Neuron (in vitro differentiated cells): Measurements from ENCODE around the gene NUTM2E.
"Not testable (repeated sequence)": the region's sequence is repeated elsewhere in the genome, so short reads cannot be mapped to it uniquely, and the experiment has no call there.

Experiments
- H2AFZ ChIP-seq: one replicate; pipeline ENCODE4 v1.6.1; 2013; ENCODE audit warnings: low read depth, mild to moderate bottlenecking, inconsistent platforms, low read length, moderate library complexity
- H3K27me3 ChIP-seq: one replicate; pipeline ENCODE4 v1.6.1; 2013; ENCODE audit warnings: low read length; ENCODE audit not compliant: insufficient read depth
- H3K36me3 ChIP-seq: one replicate; pipeline ENCODE4 v1.6.1; 2013; ENCODE audit warnings: low read length; ENCODE audit not compliant: insufficient read depth
- H3K4me1 ChIP-seq: one replicate; pipeline ENCODE4 v1.6.1; 2013; ENCODE audit warnings: low read length; ENCODE audit not compliant: insufficient read depth
- H3K4me3 ChIP-seq: 2 replicates; pipeline ENCODE4 v1.5.1; 2013; ENCODE audit warnings: mild to moderate bottlenecking, low read length, moderate library complexity
- H3K9me3 ChIP-seq: one replicate; pipeline ENCODE4 v1.6.1; 2013; ENCODE audit warnings: low read length

Gene NUTM2E

DNA sequence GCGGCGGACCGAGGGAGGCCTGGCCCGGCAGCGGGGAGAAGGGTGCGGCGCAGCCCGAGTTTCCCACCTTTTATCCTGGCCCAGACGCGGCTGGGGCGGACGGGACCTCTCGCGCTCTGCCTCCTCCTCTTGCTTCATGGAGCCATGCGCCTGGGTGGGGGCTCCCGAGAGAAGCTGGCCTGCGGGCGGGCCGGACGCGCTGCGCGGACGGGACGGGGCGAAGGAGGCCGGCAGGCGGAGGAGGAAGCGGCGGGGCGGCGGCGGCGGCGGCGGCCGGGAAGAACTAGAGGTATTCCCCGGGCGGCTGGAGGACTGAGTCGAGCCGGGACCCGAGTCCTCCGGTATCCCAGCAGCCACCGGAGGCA is 426 bp upstream of the NUTM2E start:
- not testable (repeated sequence) for H2AFZ ChIP-seq, H3K27me3 ChIP-seq, H3K4me1 ChIP-seq, H3K9me3 ChIP-seq, H3K36me3 ChIP-seq
- peak overlapping the region; percentile 58 for H3K4me3 ChIP-seq

DNA sequence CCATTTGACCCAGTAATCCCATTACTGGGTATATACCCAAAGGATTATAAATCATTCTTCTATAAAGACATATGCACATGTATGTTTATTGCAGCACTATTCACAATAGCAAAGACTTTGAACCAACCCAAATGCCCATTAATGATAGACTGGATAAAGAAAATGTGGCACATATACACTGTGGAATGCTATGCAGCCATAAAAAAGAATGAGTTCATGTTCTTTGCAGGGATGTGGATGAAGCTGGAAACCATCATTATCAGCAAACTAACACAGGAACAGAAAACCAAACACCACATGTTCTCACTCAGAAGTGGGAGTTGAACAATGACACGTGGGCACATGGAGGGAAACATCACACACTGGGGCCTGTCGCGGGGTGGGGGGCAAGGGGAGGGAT is 7.3 kb downstream of the NUTM2E start:
- H3K36me3 ChIP-seq, H3K4me3 ChIP-seq, H3K9me3 ChIP-seq, H2AFZ ChIP-seq, H3K4me1 ChIP-seq, H3K27me3 ChIP-seq: not testable (repeated sequence)

DNA sequence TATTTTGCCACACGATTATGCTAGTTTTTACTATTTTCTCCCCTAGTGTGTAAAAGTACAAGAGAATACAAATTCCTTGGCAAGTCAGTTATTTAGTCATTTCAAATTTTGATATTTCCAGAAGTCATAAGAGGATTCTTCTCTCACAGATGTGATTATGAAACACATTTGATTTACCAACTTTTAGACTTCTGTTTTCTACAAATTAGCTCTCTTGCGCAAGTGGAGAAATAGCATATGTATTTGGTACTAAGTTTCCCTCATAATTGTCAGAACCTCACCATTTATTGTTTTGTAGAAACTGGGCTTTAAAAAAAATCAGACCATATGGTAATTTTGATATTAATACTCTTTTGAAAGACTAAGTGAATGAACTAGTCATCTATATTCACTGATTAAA is 9.4 kb downstream of the NUTM2E start:
- H3K27me3 ChIP-seq, H2AFZ ChIP-seq, H3K9me3 ChIP-seq, H3K36me3 ChIP-seq, H3K4me3 ChIP-seq, H3K4me1 ChIP-seq: not testable (repeated sequence)

- H2AFZ ChIP-seq, H3K36me3 ChIP-seq, H3K27me3 ChIP-seq, H3K4me3 ChIP-seq, H3K9me3 ChIP-seq, H3K4me1 ChIP-seq: not testable (repeated sequence)
Measured at GRCh38 chr10:79836891-79837290, 10.4 kb downstream of the NUTM2E start.

DNA sequence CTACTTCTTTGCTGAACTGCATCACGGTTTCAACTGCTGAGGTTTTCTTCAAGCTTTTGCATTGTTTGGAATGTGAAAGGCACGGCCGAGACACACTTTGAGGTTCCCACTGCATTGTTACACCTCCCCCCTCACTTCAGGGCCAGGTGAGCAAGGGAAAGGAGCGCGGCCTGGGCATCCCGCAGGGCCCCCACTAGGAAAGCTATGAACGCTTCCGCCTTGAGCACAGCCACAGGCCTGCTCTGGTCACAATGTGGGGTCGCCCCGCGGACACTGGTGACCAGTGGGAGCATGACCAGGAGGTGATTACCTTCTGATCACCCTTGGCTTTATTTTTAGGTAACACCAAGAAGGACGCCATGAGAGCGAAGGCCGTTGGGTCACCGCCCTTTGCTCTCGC is 11.9 kb downstream of the NUTM2E start:
- H3K4me1 ChIP-seq, H3K9me3 ChIP-seq, H3K27me3 ChIP-seq: not testable (repeated sequence)

DNA sequence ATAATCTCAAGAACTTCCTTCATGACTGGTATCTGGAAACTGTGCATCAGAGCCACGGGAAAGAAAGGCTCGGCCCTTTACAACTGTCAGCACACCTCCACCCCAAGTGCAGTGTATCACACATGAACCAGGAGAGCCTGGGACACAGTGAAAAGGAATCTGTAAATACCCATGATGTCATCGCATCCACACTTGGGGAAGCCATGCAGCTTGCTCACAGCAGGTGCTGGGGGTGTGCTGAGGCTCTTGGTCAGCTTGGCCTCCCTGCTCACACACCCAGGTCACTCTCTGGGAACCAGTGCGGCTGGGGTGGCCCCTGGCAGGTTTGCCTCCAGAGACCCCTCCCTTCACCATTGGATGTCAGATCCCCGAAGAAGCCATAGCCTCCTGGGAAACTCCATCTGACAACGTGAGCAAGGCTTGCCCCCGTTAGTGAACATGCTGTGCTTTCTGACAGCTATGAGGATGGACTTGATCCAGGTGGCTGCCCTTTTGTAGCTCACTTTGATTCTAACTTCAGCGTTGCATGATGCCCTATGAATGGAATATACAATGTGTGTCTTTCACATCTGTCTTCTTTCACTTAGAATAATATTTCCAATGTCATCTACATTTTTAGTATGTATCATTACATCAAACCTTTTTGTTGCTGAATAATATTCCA is 26.8 kb downstream of the NUTM2E start:
- H3K27me3 ChIP-seq = not testable (repeated sequence)

More for the DNA sequence above, 11.9 kb downstream of the NUTM2E start:
- H3K4me3 ChIP-seq, H2AFZ ChIP-seq, H3K36me3 ChIP-seq: not testable (repeated sequence)

DNA sequence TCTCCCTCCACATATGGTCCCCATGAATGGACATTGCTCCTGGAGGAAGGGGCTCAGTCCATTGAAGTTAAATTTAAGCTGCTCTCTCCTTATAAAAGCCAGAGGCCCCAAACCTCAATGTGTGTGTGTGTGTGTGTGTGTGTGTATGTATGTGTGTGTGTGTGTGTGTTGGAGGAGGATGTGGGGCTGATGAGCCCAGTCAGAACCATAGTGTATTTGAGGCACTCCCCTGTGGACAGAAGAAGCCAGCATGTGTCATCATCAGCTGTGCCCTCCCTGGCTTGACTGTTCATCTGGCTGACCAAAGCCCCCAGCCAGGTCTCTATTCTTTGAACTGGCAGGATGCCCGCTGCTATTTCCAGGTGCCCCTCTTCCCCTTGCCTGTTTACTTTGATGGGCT is 35.7 kb downstream of the NUTM2E start:
- not testable (repeated sequence) for H3K4me1 ChIP-seq, H2AFZ ChIP-seq, H3K36me3 ChIP-seq, H3K9me3 ChIP-seq, H3K4me3 ChIP-seq, H3K27me3 ChIP-seq

More for the DNA sequence above, 26.8 kb downstream of the NUTM2E start:
- not testable (repeated sequence) for H3K4me3 ChIP-seq, H3K36me3 ChIP-seq, H3K4me1 ChIP-seq, H2AFZ ChIP-seq, H3K9me3 ChIP-seq

DNA sequence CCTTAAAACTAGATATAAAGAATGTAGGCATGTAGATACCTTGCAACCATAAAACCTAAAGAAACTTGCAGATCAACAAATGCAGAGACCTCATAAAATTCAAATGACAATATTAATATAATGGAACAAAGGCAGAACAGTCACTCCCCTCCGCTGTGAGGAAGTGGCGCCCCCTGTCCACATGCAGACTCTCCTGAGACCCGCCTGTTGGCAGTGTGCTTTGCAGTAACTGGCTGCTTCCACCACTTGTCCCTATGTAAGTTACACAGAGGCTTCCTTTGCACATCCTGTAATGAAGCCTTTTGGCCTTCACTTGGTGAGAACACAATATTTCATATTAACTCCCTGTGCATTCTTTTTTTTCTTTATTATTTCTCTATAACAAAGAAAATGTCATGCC is 36.3 kb downstream of the NUTM2E start:
- not testable (repeated sequence) for H3K27me3 ChIP-seq, H3K36me3 ChIP-seq, H3K4me1 ChIP-seq, H2AFZ ChIP-seq, H3K4me3 ChIP-seq, H3K9me3 ChIP-seq

GRCh38 chr10:79866903-79867551 is 40.5 kb downstream of the NUTM2E start:
- not testable (repeated sequence) for H3K9me3 ChIP-seq, H3K4me1 ChIP-seq, H3K4me3 ChIP-seq, H3K27me3 ChIP-seq, H3K36me3 ChIP-seq, H2AFZ ChIP-seq

GRCh38 chr10:79868023-79868422 is 41.5 kb downstream of the NUTM2E start:
- H3K4me3 ChIP-seq, H2AFZ ChIP-seq, H3K9me3 ChIP-seq, H3K27me3 ChIP-seq, H3K4me1 ChIP-seq, H3K36me3 ChIP-seq: not testable (repeated sequence)

DNA sequence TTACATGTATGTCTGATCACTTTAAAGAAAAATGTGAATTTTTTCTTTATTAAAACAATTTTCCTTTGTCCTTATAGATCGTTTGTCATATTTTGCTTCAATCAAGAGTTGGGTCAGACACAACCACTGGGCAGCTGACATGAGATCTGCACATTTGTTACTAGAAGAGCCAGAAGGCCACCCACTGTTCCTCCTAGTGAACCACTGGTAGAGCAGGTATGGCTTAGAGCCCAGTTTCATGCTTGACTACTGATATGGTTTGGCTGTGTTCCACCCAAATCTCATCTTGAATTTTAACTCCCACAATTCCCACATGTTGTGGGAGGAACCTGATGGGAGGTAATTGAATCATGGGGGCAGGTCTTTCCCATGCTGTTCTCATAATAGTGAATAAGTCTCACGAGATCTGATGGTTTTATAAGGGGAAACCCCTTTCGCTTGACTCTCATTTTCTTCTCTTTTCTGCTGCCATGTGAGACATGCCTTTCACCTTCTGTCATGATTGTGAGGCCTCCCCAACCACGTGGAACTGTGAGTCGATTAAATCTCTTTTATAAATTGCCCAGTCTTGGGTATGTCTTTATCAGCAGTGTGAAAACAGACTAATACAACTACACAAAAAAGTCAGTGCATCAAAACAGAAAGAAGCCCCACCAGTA is 43.0 kb downstream of the NUTM2E start:
- not testable (repeated sequence) for H3K4me1 ChIP-seq, H3K36me3 ChIP-seq, H3K4me3 ChIP-seq, H3K27me3 ChIP-seq, H3K9me3 ChIP-seq, H2AFZ ChIP-seq

GRCh38 chr10:79871729-79872128 is 45.2 kb downstream of the NUTM2E start:
- not testable (repeated sequence) for H3K4me1 ChIP-seq, H3K27me3 ChIP-seq, H3K36me3 ChIP-seq, H3K9me3 ChIP-seq, H3K4me3 ChIP-seq, H2AFZ ChIP-seq
